HG03520 (cell line): ENCODE data around the gene MS4A2.
"Not testable (repeated sequence)": the region's sequence is repeated elsewhere in the genome, so short reads cannot be mapped to it uniquely, and the experiment has no call there.

Source experiments
- ATAC-seq: cut with Tn5 transposase; IDR thresholded peaks from one replicate; pipeline ENCODE4 v1.9.1; 2021; ENCODE audit warnings: mild to moderate bottlenecking, moderate library complexity; ENCODE audit not compliant: unreplicated experiment

MS4A2 gene

DNA sequence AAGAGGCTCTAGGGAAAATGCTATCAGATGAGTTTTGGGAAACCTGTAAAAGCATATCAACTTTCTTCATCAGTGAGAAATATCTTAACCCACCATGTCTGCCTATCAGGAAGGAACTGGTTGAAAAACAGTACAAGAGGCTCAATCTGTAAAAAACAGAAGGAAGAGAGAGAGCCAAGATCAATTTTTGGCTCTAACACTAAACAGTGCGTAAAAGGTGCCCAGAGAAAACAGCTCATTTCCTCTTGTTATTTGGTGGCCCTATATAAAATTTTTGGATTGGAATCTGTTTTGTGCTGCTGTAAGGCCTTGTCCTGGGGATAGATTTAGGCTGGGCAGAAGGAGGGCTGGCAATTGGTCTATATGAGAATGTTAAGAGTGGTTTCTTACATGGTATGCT is 12.1 kb downstream of the MS4A2 start:
- ATAC-seq: no peak

DNA sequence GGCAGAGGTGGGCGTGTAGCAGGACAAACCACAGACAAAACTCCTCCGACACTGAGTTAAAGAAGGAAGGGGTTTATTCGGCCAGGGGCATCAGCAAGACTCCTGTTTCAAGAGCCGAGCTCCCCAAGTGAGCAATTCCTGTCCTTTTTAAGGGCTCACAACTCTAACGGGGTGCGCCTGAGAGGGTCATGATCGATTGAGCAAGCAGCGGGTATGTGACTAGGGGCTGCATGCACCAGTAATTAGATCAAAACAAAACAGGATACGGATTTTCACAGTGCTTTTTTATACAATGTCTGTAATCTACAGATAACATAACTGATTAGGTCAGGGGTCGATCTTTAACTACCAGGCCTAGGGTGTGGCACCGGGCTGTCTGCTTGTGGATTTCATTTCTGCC is 12.9 kb downstream of the MS4A2 start:
- ATAC-seq: not testable (repeated sequence)

DNA sequence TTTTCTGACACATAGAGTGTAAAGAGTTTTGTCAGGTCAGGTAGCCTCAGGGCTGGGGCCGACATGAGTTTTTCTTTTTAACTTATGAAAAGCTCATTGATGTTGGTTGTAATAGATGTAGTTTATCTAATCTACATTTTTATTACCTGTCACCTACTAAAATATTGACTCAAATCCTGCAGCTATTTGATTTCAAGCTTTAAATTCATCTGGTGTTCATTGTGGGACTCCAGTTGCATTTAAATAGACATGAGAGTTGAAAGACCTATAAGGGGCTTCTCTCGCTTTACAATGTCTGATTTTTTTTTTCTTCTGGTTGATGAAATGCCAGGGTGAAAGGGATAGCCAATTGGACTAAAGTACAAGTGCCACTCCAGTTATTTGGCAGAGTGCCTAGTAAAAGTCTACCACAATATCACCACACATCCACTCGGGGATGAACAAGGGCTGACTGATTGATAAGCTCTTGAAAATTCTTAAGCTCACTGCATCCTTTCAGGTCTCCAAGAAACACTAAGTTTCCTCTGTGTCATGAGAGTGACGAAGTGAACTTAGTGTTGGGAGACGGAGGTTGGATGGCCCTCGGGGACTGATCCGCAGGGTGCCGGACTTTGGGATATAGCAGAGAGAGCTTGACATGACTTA is 16.1 kb downstream of the MS4A2 start:
- not testable (repeated sequence) for ATAC-seq

DNA sequence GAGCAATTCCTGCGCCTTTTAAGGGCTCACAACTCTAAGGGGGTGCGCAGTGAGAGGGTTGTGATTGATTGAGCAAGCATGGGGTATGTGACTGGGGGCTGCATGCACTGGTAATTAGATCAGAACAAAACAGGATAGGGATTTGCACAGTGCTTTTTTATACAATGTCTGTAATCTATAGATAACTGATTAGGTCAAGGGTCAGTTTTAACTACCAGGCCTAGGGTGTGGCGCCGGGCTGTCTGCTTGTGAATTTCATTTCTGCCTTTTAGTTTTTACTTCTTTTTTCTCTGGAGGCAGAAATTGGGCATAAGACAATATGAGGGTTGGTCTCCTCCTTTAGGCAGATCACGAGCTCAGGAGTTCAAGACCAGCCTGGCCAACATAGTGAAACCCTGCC is 20.2 kb downstream of the MS4A2 start:
- not testable (repeated sequence) for ATAC-seq

DNA sequence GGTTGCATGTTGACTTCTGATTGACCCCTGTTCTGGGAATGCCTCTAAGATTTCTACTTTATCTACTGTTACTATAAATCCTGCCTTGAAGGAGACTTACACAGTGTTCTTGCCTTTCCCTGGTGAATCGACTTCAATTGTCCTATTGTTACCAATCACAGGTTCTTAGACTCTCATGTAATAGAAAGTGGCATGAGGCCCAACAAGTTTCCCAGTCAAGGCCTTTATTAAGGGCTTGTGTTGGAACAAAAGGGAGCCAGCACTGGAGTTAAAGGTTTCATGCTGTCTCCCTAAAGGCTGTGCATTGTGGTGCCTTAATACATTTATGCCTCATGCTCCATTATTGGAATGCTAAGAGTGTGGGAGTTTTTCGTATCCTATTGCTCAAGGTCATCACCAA is 23.3 kb downstream of the MS4A2 start:
- ATAC-seq: no peak

DNA sequence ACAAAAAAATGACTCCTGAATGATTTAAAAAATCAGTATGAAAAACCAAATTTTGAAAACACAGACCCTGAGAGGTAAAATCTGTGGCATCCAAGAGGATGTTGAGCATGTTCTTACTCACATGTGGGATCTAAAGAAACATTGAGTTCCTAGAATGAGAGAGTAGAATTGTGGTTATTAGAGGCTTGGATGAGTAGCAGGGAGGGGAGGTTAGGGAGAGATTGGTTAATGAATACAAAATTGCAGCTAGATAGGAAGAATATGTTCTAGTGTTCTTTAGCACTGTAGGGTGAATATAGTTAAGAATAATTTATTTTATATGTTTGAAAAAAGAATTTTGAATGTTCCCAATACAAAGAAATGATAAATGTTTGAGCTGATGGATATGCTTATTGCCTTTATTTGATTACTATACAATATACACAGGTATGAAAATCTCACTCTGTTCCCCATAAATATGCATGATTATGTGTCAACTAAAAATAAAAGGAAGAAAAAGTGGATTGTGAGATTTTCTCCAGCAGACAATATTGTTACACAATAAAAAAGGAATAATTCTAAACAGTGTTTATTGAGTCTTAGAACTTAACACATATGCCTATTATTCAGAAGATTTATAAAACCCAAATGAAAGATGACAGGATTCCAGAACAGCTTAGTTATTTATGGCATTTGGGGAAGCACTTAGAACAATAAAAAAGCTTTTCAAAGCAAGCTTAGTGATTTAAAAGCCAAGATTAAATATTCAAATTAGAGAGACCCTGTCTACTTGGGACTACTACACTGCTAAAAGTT is 28.7 kb downstream of the MS4A2 start:
- no peak for ATAC-seq

DNA sequence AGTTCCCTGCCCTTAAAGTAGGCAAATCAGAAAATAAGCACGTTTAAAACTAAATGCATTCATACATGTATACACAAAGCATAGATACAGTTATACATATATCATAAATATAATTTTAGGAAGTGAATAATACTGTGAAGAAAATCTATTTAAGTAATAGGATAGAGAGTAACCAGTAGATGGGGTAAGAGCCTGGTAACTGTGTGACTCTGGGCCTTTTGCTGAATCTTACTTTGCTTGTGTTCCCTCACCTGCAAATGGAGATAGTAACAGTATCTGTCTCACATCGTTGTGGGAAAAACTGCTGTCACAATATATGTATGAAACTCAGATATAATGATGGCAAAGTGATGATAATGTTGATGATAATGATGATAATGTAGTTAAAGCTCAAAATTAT is 29.9 kb downstream of the MS4A2 start:
- no peak for ATAC-seq

DNA sequence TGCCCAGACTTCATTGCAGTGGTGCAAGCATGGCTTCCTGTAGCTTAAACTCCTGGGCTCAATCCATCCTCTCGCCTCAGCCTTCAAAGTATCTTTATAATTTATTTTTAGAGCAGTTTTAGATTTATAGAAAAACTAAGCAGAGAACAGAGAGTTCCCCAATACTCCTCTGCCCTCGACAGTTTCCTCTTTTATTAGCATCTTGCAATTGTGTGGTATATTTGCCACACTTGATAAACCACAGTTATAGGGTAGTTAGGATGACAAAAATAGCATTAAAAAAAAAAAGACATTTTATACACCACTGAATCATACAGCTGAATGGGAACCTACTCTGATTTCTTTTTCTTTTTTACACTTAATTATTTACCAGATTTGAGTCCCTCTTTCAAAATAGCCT is 31.2 kb downstream of the MS4A2 start:
- ATAC-seq: no peak

DNA sequence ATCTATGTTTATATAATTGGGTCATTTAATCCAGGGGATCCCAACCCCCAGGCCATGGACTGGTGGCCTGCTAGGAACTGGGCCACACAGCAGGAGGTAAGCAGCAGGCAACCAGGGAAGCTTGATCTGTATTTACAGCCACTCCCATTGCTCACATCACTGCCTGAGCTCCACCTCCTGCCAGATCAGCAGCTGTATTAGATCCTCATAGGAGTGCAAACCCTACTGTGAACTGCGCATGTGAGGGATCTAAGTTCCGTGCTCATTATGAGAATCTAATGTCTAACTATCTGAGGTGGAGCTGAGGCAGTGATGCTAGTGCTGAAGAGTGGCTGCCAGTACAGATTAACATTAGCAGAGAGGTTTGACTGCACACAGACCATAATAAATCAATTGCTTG is 32.8 kb downstream of the MS4A2 start:
- ATAC-seq: no peak

DNA sequence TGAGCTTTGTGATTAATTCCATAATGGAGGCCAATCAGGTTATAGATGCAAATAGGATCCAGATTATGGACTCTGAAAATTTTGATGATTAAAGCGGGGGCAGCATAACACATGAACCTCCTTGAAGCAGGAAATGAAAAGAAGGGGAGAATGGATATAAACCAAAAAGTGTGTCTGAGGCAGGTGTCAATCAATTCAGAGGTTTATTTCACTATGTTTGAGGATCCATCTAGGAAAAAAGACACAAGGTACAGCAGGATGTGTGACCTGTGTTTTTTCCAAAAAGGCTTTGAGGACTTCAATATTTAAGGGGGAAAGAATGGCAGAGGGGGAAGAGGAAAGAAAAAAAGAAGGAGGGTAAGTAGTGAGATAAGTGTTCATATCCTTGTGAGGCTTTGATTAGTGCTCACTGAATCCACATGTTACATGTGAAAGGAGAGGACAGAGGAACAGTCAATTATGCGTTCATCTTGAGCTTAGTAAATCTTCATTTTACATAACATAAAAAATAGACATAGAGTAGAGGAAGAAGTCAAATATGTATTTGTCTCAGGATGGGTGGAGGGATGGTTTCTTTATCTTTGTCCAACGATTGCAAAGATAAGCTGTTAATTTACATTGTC is 34.1 kb downstream of the MS4A2 start:
- no peak for ATAC-seq

DNA sequence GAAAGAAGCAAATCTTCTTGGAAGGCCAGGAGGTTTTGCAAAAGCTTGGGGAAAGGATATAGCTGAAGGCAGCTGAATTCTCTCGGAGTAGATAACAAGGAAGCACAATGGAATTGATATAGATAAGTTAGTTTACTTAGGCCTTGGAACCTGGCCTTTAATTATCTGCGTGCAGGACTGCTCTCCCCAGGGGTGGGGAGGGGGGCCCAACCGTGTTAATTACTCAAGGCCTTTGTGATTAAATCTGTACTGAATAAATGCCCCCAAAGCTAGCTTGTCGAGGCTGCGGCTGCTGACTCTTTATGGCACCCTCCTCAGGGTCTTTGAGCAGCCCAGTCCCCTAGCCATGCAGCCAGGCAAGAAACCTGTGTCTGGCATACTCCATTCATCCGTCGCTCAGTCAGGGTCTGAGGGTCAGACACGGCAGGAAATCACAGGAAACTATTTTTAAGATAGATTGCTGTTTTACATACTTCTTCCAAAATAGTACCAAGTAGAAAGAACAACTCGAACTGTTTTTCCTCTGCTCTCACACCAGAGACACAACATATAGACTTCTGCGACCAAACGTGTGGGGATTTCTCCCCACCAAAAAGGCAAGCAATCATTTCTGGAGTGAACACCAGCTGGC is 36.5 kb downstream of the MS4A2 start:
- no peak for ATAC-seq

DNA sequence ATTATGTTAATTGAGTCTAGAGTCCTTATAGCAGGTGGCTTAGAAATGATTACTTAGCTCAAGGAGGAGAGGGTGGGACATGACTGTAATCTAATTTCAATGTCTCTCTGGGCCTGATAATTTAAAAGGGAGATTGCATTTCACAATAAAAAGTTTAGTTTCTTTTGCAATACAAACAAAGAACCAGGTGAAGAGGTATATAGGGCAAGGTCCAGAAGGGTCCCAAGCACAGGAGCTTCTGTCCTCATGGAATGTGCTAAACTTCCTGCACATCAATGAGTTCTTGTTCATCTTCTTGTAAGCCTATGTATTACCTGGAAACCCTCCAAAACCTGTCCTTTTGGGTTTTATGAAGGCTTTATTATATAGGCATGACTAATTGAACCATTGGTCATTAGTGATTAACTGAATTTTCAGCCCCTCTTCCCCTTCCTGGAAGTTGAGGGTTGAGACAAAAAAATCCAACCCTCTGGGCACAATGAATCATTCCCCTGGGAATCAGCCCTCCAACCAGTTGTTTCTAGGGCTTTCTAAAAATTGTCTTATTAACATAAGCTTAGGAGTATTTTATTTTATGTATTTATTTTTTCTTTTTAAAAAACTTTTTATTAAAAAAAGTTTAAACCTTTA is 37.6 kb downstream of the MS4A2 start:
- ATAC-seq: no peak

DNA sequence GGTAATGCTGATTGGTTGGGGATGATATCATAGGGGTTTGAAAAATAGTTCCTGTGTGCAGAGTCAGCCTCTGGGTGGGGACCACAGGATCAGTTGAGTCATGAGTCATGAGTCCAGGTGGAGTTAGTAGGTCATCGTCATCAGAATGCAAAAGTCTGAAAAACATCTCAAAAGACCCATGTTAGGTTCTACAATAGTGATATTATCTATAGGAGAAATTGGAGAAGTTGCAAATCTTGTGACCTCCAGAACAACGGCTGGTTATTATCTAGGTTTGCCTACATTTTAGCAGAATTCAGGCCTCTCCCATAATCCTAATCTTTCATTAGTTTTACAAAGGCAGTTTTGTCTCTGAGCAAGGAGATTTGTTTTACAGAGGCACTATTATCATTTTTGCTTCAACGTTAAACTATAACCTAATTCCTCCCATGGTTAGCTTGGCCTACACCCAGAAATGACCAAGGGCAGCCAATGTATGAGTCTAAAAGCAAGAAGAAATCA is 38.9 kb downstream of the MS4A2 start:
- ATAC-seq: no peak

DNA sequence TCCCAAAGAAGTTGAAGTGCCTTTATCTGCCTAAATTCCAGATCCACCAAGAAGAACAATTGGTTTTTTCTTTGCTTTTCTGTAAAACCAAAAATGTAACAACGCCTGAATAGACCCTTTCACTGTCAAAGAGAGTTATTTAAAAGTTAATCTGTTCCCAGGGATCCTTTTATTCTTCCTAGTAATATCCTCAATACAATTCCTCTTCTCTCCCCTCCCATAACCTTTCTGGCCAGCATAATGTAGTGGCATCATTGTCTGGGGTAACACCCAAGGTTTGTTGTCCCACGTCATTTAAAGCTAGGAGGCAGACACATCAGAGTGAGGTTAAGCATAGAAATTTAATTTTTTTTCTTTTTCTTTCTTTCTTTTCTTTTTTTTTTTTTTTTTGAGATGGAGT is 39.9 kb downstream of the MS4A2 start:
- no peak for ATAC-seq

DNA sequence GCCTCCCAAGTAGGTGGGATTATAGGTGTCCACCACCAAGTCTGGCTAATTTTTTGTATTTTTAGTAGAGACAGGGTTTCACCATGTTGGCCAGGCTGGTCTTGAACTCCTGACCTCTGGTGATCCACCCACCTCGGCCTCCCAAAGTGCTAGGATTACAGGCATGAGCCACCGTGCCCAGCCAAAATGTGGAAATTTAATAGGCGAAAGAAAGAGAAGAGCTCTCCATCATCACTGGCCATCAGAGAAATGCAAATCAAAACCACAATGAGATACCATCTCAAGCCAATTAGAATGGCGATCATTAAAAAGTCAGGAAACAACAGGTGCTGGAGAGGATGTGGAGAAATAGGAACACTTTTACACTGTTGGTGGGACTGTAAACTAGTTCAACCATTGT is 40.4 kb downstream of the MS4A2 start:
- not testable (repeated sequence) for ATAC-seq

DNA sequence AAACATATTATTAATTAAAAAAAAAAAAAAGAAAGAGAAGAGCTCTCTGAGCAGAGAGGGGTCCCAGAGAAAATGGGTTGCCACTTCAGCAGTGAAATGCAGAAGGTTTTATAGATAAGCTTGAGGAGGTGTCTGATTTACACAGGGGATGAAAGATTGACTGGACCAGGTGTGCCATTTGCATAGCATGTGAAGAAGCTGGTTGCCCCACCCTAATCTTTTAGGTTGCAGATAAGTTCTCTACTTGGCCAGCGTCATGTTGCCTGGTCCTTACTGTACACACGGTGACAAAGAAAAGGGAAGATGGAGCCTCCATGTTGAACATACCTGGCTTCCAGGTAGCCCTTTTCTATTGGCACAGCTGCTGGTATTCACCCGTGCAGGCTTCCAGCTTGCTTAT is 41.4 kb downstream of the MS4A2 start:
- no peak for ATAC-seq

DNA sequence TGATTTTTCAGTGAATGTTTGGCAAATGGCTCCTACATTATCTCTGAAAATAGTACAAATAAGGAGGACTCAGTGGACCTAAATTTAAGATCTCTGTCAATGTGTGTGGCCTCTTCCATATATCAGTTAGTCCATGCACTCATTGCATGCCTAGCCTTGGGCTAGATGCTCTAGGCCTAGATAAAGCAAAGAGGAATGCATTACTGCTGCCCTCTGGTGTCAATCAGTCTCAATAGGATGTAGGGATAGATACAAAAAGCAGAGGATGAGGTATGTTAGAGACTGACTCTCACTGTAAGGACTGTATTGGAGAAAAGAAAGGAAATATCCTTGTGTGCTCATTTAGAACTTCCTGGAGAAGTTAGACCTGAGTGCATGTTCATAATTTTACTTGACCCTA is 42.0 kb downstream of the MS4A2 start:
- no peak for ATAC-seq

DNA sequence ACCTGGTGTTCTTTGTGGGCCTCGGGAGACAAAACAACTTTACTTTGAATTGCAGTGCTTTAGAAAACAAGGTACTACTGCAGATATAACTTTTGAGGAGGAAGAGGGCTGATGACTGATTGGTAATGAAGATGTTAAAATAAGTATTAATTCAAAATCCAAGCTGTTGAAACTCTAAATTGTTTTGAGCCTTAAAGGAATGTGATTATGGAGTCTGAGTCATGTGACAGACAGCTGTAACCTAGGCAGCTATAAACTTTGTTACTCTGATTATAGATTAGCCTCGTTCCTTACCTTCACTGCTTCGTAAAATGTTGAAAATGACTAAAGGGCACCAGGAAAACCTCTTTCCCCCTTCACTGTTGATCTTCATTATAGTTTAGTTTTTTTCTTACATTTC is 43.4 kb downstream of the MS4A2 start:
- no peak for ATAC-seq

DNA sequence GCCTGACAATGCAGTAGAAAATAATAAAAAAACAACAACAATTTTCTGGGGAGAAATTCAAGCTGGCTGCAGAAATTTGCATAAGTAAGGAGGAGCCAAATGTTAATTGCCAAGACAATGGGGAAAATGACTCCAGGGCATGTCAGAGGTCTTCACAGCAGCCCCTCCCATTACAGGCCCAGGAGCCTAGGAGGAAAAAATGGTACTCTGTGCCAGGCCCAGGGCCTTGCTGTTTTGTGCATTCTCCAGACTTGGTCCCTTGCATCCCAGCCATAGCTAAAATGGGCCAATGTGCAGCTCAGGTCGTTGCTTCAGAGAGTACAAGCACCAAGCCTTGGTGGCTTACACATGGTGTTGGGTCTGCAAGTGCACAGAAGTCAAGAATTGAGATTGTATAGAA is 45.5 kb downstream of the MS4A2 start:
- no peak for ATAC-seq

DNA sequence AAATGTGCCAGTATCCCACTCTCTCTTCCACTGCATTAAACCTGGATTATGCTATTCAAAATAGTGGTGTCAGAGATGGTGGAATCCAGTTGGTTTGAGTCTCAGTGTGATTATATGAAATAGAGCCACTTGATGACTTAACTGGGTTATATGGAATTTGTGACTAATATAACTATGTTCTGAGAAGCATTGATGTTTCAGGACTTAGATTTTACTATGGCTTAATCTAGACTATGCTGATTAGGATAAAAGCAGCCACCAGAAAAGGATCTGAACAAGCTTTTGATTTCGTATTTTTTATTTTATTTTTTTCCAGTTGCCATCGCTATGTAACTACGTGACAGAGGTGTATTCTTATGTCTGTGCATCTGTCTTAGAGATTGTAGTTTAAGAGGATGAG is 55.3 kb downstream of the MS4A2 start:
- ATAC-seq: no peak

DNA sequence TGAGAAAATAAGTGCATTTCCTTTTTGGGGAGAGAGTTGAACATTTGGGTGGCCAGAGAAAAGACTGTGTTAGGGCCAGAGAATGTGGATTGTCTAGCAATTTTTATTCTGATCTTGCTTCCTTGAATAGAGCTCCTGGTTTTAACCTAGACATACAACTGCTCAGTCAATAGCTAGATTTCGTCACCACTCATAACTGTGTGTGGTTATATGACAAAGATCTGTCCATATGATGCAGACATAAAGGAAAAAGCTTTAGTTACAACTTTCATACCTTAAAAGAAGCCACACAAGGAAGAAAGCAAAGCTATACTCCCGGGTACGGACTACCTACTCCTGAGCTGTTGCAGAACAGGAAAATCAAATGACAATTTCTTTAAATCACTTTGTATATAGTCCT is 57.2 kb downstream of the MS4A2 start:
- ATAC-seq: no peak
